ENCODE measurements around the gene FKBP6.
A peak's percentile ranks its signal among the peaks of the same experiment; 100 is the strongest.
"Not testable (repeated sequence)": the region's sequence is repeated elsewhere in the genome, so short reads cannot be mapped to it uniquely, and the experiment has no call there.

Gene FKBP6

GRCh38 chr7:73324081-73324845 lies 3.7 kb upstream of the FKBP6 start:
- DNase-seq (ENCODE audit: low read depth): peak; percentile 61
- peak; percentile 59 for TF ChIP-seq CTCF (IDR thresholded peaks at IDR 0.05; ENCODE audit: insufficient read depth, low read depth, low read length, missing control alignments)
- H3K4me3 ChIP-seq (ENCODE audit: low read length): not testable (repeated sequence)

GRCh38 chr7:73325424-73325823 lies 2.5 kb upstream of the FKBP6 start:
- DNase-seq (ENCODE audit: low read depth); H3K4me3 ChIP-seq (ENCODE audit: low read length): not testable (repeated sequence)

- DNase-seq (ENCODE audit: low read depth); H3K4me3 ChIP-seq (ENCODE audit: low read length): not testable (repeated sequence)
Measured at GRCh38 chr7:73327449-73327848, 512 bp upstream of the FKBP6 start.

GRCh38 chr7:73328696-73329095 lies 735 bp downstream of the FKBP6 start:
- DNase-seq (ENCODE audit: low read depth): no peak
- H3K4me3 ChIP-seq (ENCODE audit: low read length): no peak overlapping the region
- no peak for TF ChIP-seq CTCF (IDR thresholded peaks at IDR 0.05; ENCODE audit: insufficient read depth, low read depth, low read length, missing control alignments)

- TF ChIP-seq CTCF (IDR thresholded peaks at IDR 0.05; ENCODE audit: insufficient read depth, low read depth, low read length, missing control alignments): no peak
- peak; percentile 28 for DNase-seq (ENCODE audit: low read depth)
- H3K4me3 ChIP-seq (ENCODE audit: low read length): no peak overlapping the region
Measured at GRCh38 chr7:73329861-73330581, 2.1 kb downstream of the FKBP6 start.

GRCh38 chr7:73330772-73331171 lies 2.8 kb downstream of the FKBP6 start:
- DNase-seq (ENCODE audit: low read depth): no peak
- no peak for TF ChIP-seq CTCF (IDR thresholded peaks at IDR 0.05; ENCODE audit: insufficient read depth, low read depth, low read length, missing control alignments)
- H3K4me3 ChIP-seq (ENCODE audit: low read length): no peak overlapping the region

- DNase-seq (ENCODE audit: low read depth): no peak
- no peak overlapping the region for H3K4me3 ChIP-seq (ENCODE audit: low read length)
- no peak for TF ChIP-seq CTCF (IDR thresholded peaks at IDR 0.05; ENCODE audit: insufficient read depth, low read depth, low read length, missing control alignments)
Measured at GRCh38 chr7:73332447-73332846, 4.5 kb downstream of the FKBP6 start.

GRCh38 chr7:73338321-73338720 lies 10.4 kb downstream of the FKBP6 start:
- no peak overlapping the region for H3K4me3 ChIP-seq (ENCODE audit: low read length)
- no peak for TF ChIP-seq CTCF (IDR thresholded peaks at IDR 0.05; ENCODE audit: insufficient read depth, low read depth, low read length, missing control alignments)
- no peak for DNase-seq (ENCODE audit: low read depth)
